Activated CD4-positive, alpha-beta memory T cell treated with anti-CD3 and anti-CD28 coated beads for 36 hours (primary cell): Measurements from ENCODE around the gene BCL2L15. TPM values are rescaled to one million over a fixed set of nuclear protein-coding genes. Genes with fewer than 3 reads are reported as not detected.

Experiments used
- CTCF ChIA-PET: fragments of 350-600 bp; sonication (Branson Sonifier 250); formaldehyde crosslinking; loops from one replicate; lab custom pipeline; 2021; ENCODE audit warnings: antibody characterized with exemption, inconsistent platforms; lab: Charles Lee
- POLR2A ChIA-PET: fragments of 350-600 bp; sonication (Branson Sonifier 250); formaldehyde crosslinking; loops from one replicate; lab custom pipeline; 2021; ENCODE audit warnings: antibody characterized with exemption; lab: Charles Lee
- DNase-seq: peaks from one replicate; pipeline ENCODE4 v3.0.0-alpha.2; 2020
- H3K27ac Mint-ChIP-seq: one replicate; pipeline ENCODE4 v1.8.0; 2021; ENCODE audit warnings: mixed read lengths
- H3K27me3 Mint-ChIP-seq: one replicate; pipeline ENCODE4 v1.8.0; 2021; ENCODE audit warnings: mixed read lengths
- H3K36me3 Mint-ChIP-seq: one replicate; pipeline ENCODE4 v1.8.0; 2021; ENCODE audit warnings: mixed read lengths
- H3K4me1 Mint-ChIP-seq: one replicate; pipeline ENCODE4 v1.8.0; 2021; ENCODE audit warnings: low read depth, mixed read lengths
- H3K4me3 Mint-ChIP-seq: one replicate; pipeline ENCODE4 v1.8.0; 2021; ENCODE audit warnings: mild to moderate bottlenecking, mixed read lengths
- H3K9me3 Mint-ChIP-seq: one replicate; pipeline ENCODE4 v1.8.0; 2021; ENCODE audit warnings: mixed read lengths
- intact Hi-C: fragments of 100-400 bp; cut with micrococcal nuclease; formaldehyde crosslinking; loops from one replicate; pipeline ENCODE4 v1.15.1; 2023
- total RNA-seq, 2 experiments: library from RNA; stranded (reverse); gene quantifications; one replicate each; pipeline ENCODE4 v1.2.3, GENCODE V29; 2021

Gene BCL2L15
- total RNA-seq, 2 experiments from 2014 or later = 0.22 to 0.93 TPM

GRCh38 chr1:113871597-113872113 is 15.7 kb downstream of the BCL2L15 start, which contains the start of gene PTPN22:
Gene PTPN22, minus strand, starts transcription at chr1:113871712.
- Mint-ChIP-seq H3K9me3 (no peaks in the 10 kb centered on the region), H3K27me3 (no peaks in the 10 kb centered on the region), H3K4me1 (peaks cover 75% of the 10 kb centered on the region), H3K27ac (peak within 1 kb of the TSS; percentile 97), H3K4me3 (peak within 1 kb of the TSS; percentile 80), H3K36me3 (peaks cover 22% of the 10 kb centered on the region)
- intact Hi-C loops = loop anchor here (1.0 to 5.0 kb wide), 6 partner anchors 17 to 886 kb away; partner anchors contain the start of genes AP4B1, CSDE1 and RSBN1
- DNase-seq = peak; percentile 89
- CTCF ChIA-PET = interaction anchor here (1.0 kb wide), 1 partner anchor 59 kb away, joined by 3 read pairs; no protein-coding TSS in a partner anchor
- POLR2A ChIA-PET = interaction anchor here (1.0 to 1.3 kb wide), 2 partner anchors 33 to 59 kb away, joined by 4 to 16 read pairs; partner anchors contain the start of genes AP4B1 and HIPK1

GRCh38 chr1:113870778-113871177 is 16.6 kb downstream of the BCL2L15 start:
- H3K36me3 Mint-ChIP-seq = peaks cover 22% of the 10 kb centered on the region
- POLR2A ChIA-PET = interaction anchor here (3.3 to 3.6 kb wide), 2 partner anchors 33 to 60 kb away, joined by 22 to 36 read pairs; partner anchors contain the start of genes AP4B1 and HIPK1
- H3K27ac Mint-ChIP-seq = peak overlapping the region; percentile 97
- H3K4me1 Mint-ChIP-seq = peaks cover 75% of the 10 kb centered on the region
- peak overlapping the region; percentile 80 for H3K4me3 Mint-ChIP-seq
- intact Hi-C loops = loop anchor here (1.0 to 5.0 kb wide), 6 partner anchors 16 to 887 kb away; partner anchors contain the start of genes AP4B1, CSDE1 and RSBN1
- H3K27me3 Mint-ChIP-seq = no peaks in the 10 kb centered on the region
- DNase-seq = peak; percentile 37
- H3K9me3 Mint-ChIP-seq = no peaks in the 10 kb centered on the region
- CTCF ChIA-PET = interaction anchor here (1.4 to 4.7 kb wide), 4 partner anchors 34 to 60 kb away, joined by 4 to 31 read pairs (median 12); partner anchors contain the start of genes AP4B1, DCLRE1B and HIPK1

- POLR2A ChIA-PET = interaction anchor here (1.1 to 3.6 kb wide), 4 partner anchors 12 to 62 kb away, joined by 3 to 36 read pairs (median 16); partner anchors contain the start of genes AP4B1, HIPK1 and RSBN1
- no peak for DNase-seq
- intact Hi-C loops = no loop called here
These were observed 18.8 kb downstream of the BCL2L15 start for GRCh38 chr1:113868387-113869083.

GRCh38 chr1:113861641-113862040 is 25.7 kb downstream of the BCL2L15 start:
- H3K36me3 Mint-ChIP-seq = peaks cover 21% of the 10 kb centered on the region
- no peak overlapping the region for H3K27ac Mint-ChIP-seq
- CTCF ChIA-PET = interaction anchor here (1.0 kb wide), 1 partner anchor 26 kb away, joined by 3 read pairs; no protein-coding TSS in a partner anchor
- H3K4me1 Mint-ChIP-seq = peaks cover 38% of the 10 kb centered on the region
- no peaks in the 10 kb centered on the region for H3K27me3 Mint-ChIP-seq
- no peak for DNase-seq
- H3K9me3 Mint-ChIP-seq = no peaks in the 10 kb centered on the region
- intact Hi-C loops = no loop called here
- no peak overlapping the region for H3K4me3 Mint-ChIP-seq
- POLR2A ChIA-PET = no interaction called here

More at GRCh38 chr1:113868387-113869083, 18.8 kb downstream of the BCL2L15 start:
- peaks cover 59% of the 10 kb centered on the region for H3K4me1 Mint-ChIP-seq
- CTCF ChIA-PET = interaction anchor here (1.7 to 4.7 kb wide), 3 partner anchors 9 to 36 kb away, joined by 4 to 31 read pairs (median 14); partner anchors contain the start of genes AP4B1 and DCLRE1B
- peaks cover 25% of the 10 kb centered on the region for H3K36me3 Mint-ChIP-seq
- H3K4me3 Mint-ChIP-seq = peak overlapping the region; percentile 80
- no peaks in the 10 kb centered on the region for H3K27me3 Mint-ChIP-seq
- peak overlapping the region; percentile 97 for H3K27ac Mint-ChIP-seq
- H3K9me3 Mint-ChIP-seq = no peaks in the 10 kb centered on the region

- Mint-ChIP-seq H3K27ac (peak overlapping the region; percentile 60), H3K4me1 (peaks cover 36% of the 10 kb centered on the region), H3K4me3 (no peak overlapping the region), H3K27me3 (no peaks in the 10 kb centered on the region), H3K9me3 (no peaks in the 10 kb centered on the region), H3K36me3 (peaks cover 28% of the 10 kb centered on the region)
- POLR2A ChIA-PET = interaction anchor here (0.7 to 1.2 kb wide), 2 partner anchors 9 to 70 kb away, joined by 3 read pairs; no protein-coding TSS in a partner anchor
- CTCF ChIA-PET = interaction anchor here (0.7 to 1.9 kb wide), 3 partner anchors 9 to 55 kb away, joined by 3 to 6 read pairs (median 4); partner anchors contain the start of gene AP4B1
- intact Hi-C loops = no loop called here
- no peak for DNase-seq
These were observed 26.5 kb downstream of the BCL2L15 start for GRCh38 chr1:113860891-113861290.

GRCh38 chr1:113859478-113860175 is 27.8 kb downstream of the BCL2L15 start:
- ChIA-PET CTCF (interaction anchor here (1.0 to 1.9 kb wide), 5 partner anchors 9 to 487 kb away, joined by 3 to 6 read pairs (median 4); partner anchors contain the start of gene AP4B1), POLR2A (interaction anchor here (1.0 to 1.8 kb wide), 3 partner anchors 21 to 69 kb away, joined by 3 to 6 read pairs (median 3); partner anchors contain the start of genes AP4B1 and HIPK1)
- Mint-ChIP-seq H3K27ac (peak overlapping the region; percentile 4), H3K4me1 (peaks cover 36% of the 10 kb centered on the region), H3K4me3 (no peak overlapping the region), H3K27me3 (no peaks in the 10 kb centered on the region), H3K9me3 (no peaks in the 10 kb centered on the region), H3K36me3 (peaks cover 34% of the 10 kb centered on the region)
- no peak for DNase-seq
- intact Hi-C loops = no loop called here

- ChIA-PET POLR2A (interaction anchor here (1.1 to 1.8 kb wide), 2 partner anchors 22 to 70 kb away, joined by 3 to 6 read pairs; partner anchors contain the start of gene HIPK1), CTCF (interaction anchor here (1.3 to 1.4 kb wide), 2 partner anchors 9 to 72 kb away, joined by 4 read pairs; no protein-coding TSS in a partner anchor)
- H3K27me3 Mint-ChIP-seq = no peaks in the 10 kb centered on the region
- intact Hi-C loops = no loop called here
- H3K4me3 Mint-ChIP-seq = no peak overlapping the region
- H3K36me3 Mint-ChIP-seq = peaks cover 40% of the 10 kb centered on the region
- peak overlapping the region; percentile 4 for H3K27ac Mint-ChIP-seq
- no peaks in the 10 kb centered on the region for H3K9me3 Mint-ChIP-seq
- DNase-seq = no peak
- peaks cover 42% of the 10 kb centered on the region for H3K4me1 Mint-ChIP-seq
These were observed 28.4 kb downstream of the BCL2L15 start for GRCh38 chr1:113858982-113859381.

GRCh38 chr1:113858418-113858817 is 29.0 kb downstream of the BCL2L15 start:
- peaks cover 38% of the 10 kb centered on the region for H3K36me3 Mint-ChIP-seq
- no peak for DNase-seq
- H3K27ac Mint-ChIP-seq = no peak overlapping the region
- ChIA-PET CTCF (no interaction called here), POLR2A (no interaction called here)
- H3K4me3 Mint-ChIP-seq = no peak overlapping the region
- no peaks in the 10 kb centered on the region for H3K9me3 Mint-ChIP-seq
- intact Hi-C loops = no loop called here
- H3K4me1 Mint-ChIP-seq = peaks cover 41% of the 10 kb centered on the region
- no peaks in the 10 kb centered on the region for H3K27me3 Mint-ChIP-seq

- intact Hi-C loops = no loop called here
- POLR2A ChIA-PET = no interaction called here
- H3K9me3 Mint-ChIP-seq = no peaks in the 10 kb centered on the region
- no peak overlapping the region for H3K27ac Mint-ChIP-seq
- no peak for DNase-seq
- H3K27me3 Mint-ChIP-seq = no peaks in the 10 kb centered on the region
- CTCF ChIA-PET = no interaction called here
- H3K4me1 Mint-ChIP-seq = peaks cover 38% of the 10 kb centered on the region
- H3K36me3 Mint-ChIP-seq = peaks cover 35% of the 10 kb centered on the region
- no peak overlapping the region for H3K4me3 Mint-ChIP-seq
These were observed 29.6 kb downstream of the BCL2L15 start for GRCh38 chr1:113857776-113858175.

- CTCF ChIA-PET = interaction anchor here (1.2 kb wide), 1 partner anchor 11 kb away, joined by 3 read pairs; no protein-coding TSS in a partner anchor
- Mint-ChIP-seq H3K4me1 (peaks cover 32% of the 10 kb centered on the region), H3K36me3 (peaks cover 41% of the 10 kb centered on the region), H3K27ac (no peak overlapping the region), H3K9me3 (no peaks in the 10 kb centered on the region), H3K27me3 (no peaks in the 10 kb centered on the region), H3K4me3 (no peak overlapping the region)
- no peak for DNase-seq
- POLR2A ChIA-PET = interaction anchor here (2.0 kb wide), 1 partner anchor 13 kb away, joined by 9 read pairs; no protein-coding TSS in a partner anchor
- intact Hi-C loops = no loop called here
These were observed 31.0 kb downstream of the BCL2L15 start for GRCh38 chr1:113856401-113856790.
